SU-DHL-6 (cell line): ENCODE measurements around the gene PC.

Source experiments
- H2AFZ ChIP-seq: fragments of 200-600 bp; sonication (generic); 2 replicates; pipeline ENCODE4 v1.6.1; 2014; ENCODE audit warnings: low read depth, mild to moderate bottlenecking, moderate library complexity, mixed read lengths, antibody characterized with exemption, low read length; ENCODE audit not compliant: severe bottlenecking
- H3F3A ChIP-seq: fragments of 200-600 bp; shearing (Covaris generic); 2 replicates; pipeline ENCODE4 v1.6.0; 2016; ENCODE audit warnings: antibody characterized with exemption, mild to moderate bottlenecking; ENCODE audit not compliant: insufficient read depth
- H3K27ac ChIP-seq: fragments of 200-600 bp; sonication (generic); 2 replicates; pipeline ENCODE4 v1.5.1; 2016; ENCODE audit warnings: low read depth, mild to moderate bottlenecking, low read length, moderate library complexity, mixed read lengths
- H3K27me3 ChIP-seq: fragments of 200-600 bp; sonication (generic), shearing (Covaris generic); 2 replicates; pipeline ENCODE4 v1.6.0; 2014; ENCODE audit warnings: mild to moderate bottlenecking, low read length
- H3K36me3 ChIP-seq: fragments of 200-600 bp; sonication (generic); 2 replicates; pipeline ENCODE4 v1.6.1; 2014; ENCODE audit warnings: mild to moderate bottlenecking, low read length, mixed read lengths
- H3K4me2 ChIP-seq: fragments of 300-600, 200-600 bp; shearing (Covaris generic), sonication (generic); 2 replicates; pipeline ENCODE4 v1.6.0; 2014; ENCODE audit warnings: low read length, low read depth, mild to moderate bottlenecking; ENCODE audit not compliant: poor library complexity, severe bottlenecking
- H3K4me3 ChIP-seq: fragments of 200-600 bp; sonication (generic); 2 replicates; pipeline ENCODE4 v1.5.1; 2014; ENCODE audit warnings: antibody characterized with exemption, low read length, mild to moderate bottlenecking, mixed read lengths; ENCODE audit not compliant: insufficient read depth, poor library complexity, severe bottlenecking
- H3K79me2 ChIP-seq: fragments of 200-600 bp; sonication (generic); 2 replicates; pipeline ENCODE4 v1.6.1; 2014; ENCODE audit warnings: mild to moderate bottlenecking, low read length, moderate library complexity; ENCODE audit not compliant: insufficient read depth
- H3K9ac ChIP-seq: fragments of 200-600 bp; sonication (generic); 2 replicates; pipeline ENCODE4 v1.7.0; 2014; ENCODE audit warnings: mild to moderate bottlenecking, low read length
- H3K9me2 ChIP-seq: fragments of 200-600 bp; sonication (generic); replicated peaks from 2 replicates; pipeline ENCODE4 v1.6.1; 2014; ENCODE audit warnings: low read length; ENCODE audit not compliant: insufficient read depth
- H3K9me3 ChIP-seq: fragments of 200-600 bp; sonication (generic); 2 replicates; pipeline ENCODE4 v1.6.1; 2014; ENCODE audit warnings: low read length, mixed read lengths; ENCODE audit not compliant: insufficient read depth
- H4K20me1 ChIP-seq: fragments of 200-600 bp; sonication (generic); 2 replicates; pipeline ENCODE4 v1.6.1; 2014; ENCODE audit warnings: low read depth, mild to moderate bottlenecking, antibody characterized with exemption, low read length, moderate library complexity, mixed read lengths
- CTCF ChIP-seq: fragments of 200-600 bp; sonication (generic); IDR thresholded peaks from one replicate; pipeline ENCODE4 v1.5.1; 2017; ENCODE audit warnings: antibody characterized with exemption, mild to moderate bottlenecking, low read length, moderate library complexity; ENCODE audit not compliant: insufficient read depth, poor library complexity, severe bottlenecking
- EZH2phosphoT487 ChIP-seq: fragments of 200-600 bp; sonication (generic), shearing (Covaris generic); conservative IDR thresholded peaks from 2 replicates; pipeline ENCODE4 v1.6.1; 2018; ENCODE audit warnings: mild to moderate bottlenecking, antibody characterized with exemption, low read length, moderate library complexity, mixed read lengths

PC gene

GRCh38 chr11:66815646-66816045, 142.5 kb downstream of the PC start:
- TF ChIP-seq EZH2phosphoT487 (no peak), CTCF (no peak)
- Histone ChIP-seq H3K9me3 (no peaks in the 10 kb centered on the region), H3F3A (no peaks in the 10 kb centered on the region), H3K27ac (no peak overlapping the region), H3K4me2 (no peak overlapping the region), H3K27me3 (no peaks in the 10 kb centered on the region), H3K79me2 (no peaks in the 10 kb centered on the region), H3K9ac (no peak overlapping the region), H4K20me1 (no peaks in the 10 kb centered on the region), H3K9me2 (no peaks in the 10 kb centered on the region), H2AFZ (no peak overlapping the region), H3K4me3 (no peak overlapping the region), H3K36me3 (no peaks in the 10 kb centered on the region)

- no peak overlapping the region for H3K4me2 ChIP-seq
- H3F3A ChIP-seq, result 0 out of 2 replicates have a peak, but pooled peaks cover 5% of the 10 kb centered on the region
- no peaks in the 10 kb centered on the region for H3K36me3 ChIP-seq
- no peaks in the 10 kb centered on the region for H4K20me1 ChIP-seq
- H3K4me3 ChIP-seq, result no peak overlapping the region
- no peak overlapping the region for H2AFZ ChIP-seq
- H3K9me2 ChIP-seq, result no peaks in the 10 kb centered on the region
- H3K27ac ChIP-seq, result no peak overlapping the region
- H3K79me2 ChIP-seq, result no peaks in the 10 kb centered on the region
- H3K9me3 ChIP-seq, result no peaks in the 10 kb centered on the region
- H3K9ac ChIP-seq, result no peak overlapping the region
- no peaks in the 10 kb centered on the region for H3K27me3 ChIP-seq
- TF ChIP-seq EZH2phosphoT487, result no peak
- no peak for TF ChIP-seq CTCF
Observed at GRCh38 chr11:66814678-66815077, 143.5 kb downstream of the PC start.

- peaks cover 5% of the 10 kb centered on the region; the same call in 1 of the 2 replicates for H3F3A ChIP-seq
- no peak for TF ChIP-seq EZH2phosphoT487
- no peak for TF ChIP-seq CTCF
- H3K36me3 ChIP-seq, result peaks cover 2% of the 10 kb centered on the region; the same call in 1 of the 2 replicates
- no peak overlapping the region for H3K27ac ChIP-seq
- H3K4me3 ChIP-seq, result no peak overlapping the region
- no peaks in the 10 kb centered on the region for H3K9me3 ChIP-seq
- H3K79me2 ChIP-seq, result no peaks in the 10 kb centered on the region
- H2AFZ ChIP-seq, result no peak overlapping the region
- no peaks in the 10 kb centered on the region for H4K20me1 ChIP-seq
- no peak overlapping the region for H3K4me2 ChIP-seq
- H3K9me2 ChIP-seq, result no peaks in the 10 kb centered on the region
- H3K9ac ChIP-seq, result no peak overlapping the region
- no peaks in the 10 kb centered on the region for H3K27me3 ChIP-seq
Observed at GRCh38 chr11:66810576-66811185, 147.5 kb downstream of the PC start.
